A673 (cell line): Measurements from ENCODE around the gene BBS9. TPM values are rescaled to one million over a fixed set of nuclear protein-coding genes. Genes with fewer than 3 reads are reported as not detected.

Experiments
- BruUV-seq: library from RNA; stranded (reverse); fragments of 400-500 nt; replicated peaks from 2 replicates; lab custom pipeline; 2021; lab: Mats Ljungman, UMichigan
- CTCF ChIA-PET: fragments of 300-600 bp; sonication (Branson Sonifier 250); formaldehyde crosslinking; loops from one replicate; lab custom pipeline; 2022; ENCODE audit warnings: antibody characterized with exemption; lab: Charles Lee
- POLR2A ChIA-PET: fragments of 300-600 bp; sonication (Branson Sonifier 250); formaldehyde crosslinking; loops from one replicate; lab custom pipeline; 2022; ENCODE audit warnings: antibody characterized with exemption; ENCODE audit not compliant: low non-redundant PET; lab: Charles Lee
- DNase-seq: peaks from one replicate; pipeline ENCODE4 v3.0.0-alpha.2; 2015; ENCODE audit warnings: low spot score
- H3K27ac ChIP-seq: fragments of 200-600 bp; sonication (generic); 2 replicates; pipeline ENCODE4 v1.5.1; 2016; ENCODE audit warnings: mixed run types, low read depth, mild to moderate bottlenecking, mixed read lengths, antibody characterized with exemption, low read length; ENCODE audit not compliant: poor library complexity, severe bottlenecking
- H3K27me3 ChIP-seq: fragments of 200-600 bp; sonication (generic); replicated peaks from 2 replicates; pipeline ENCODE4 v1.6.1; 2017; ENCODE audit warnings: mixed run types, low read depth, mild to moderate bottlenecking, mixed read lengths, antibody characterized with exemption, low read length; ENCODE audit not compliant: insufficient read depth, poor library complexity
- H3K36me3 ChIP-seq: fragments of 200-600 bp; sonication (generic); 2 replicates; pipeline ENCODE4 v1.6.1; 2016; ENCODE audit warnings: mixed run types, mild to moderate bottlenecking, mixed read lengths, antibody characterized with exemption, low read length; ENCODE audit not compliant: insufficient read depth, poor library complexity, severe bottlenecking
- H3K4me1 ChIP-seq: fragments of 200-600 bp; sonication (generic); 2 replicates; pipeline ENCODE4 v1.6.1; 2017; ENCODE audit warnings: mixed run types, mild to moderate bottlenecking, mixed read lengths, antibody characterized with exemption, low read length; ENCODE audit not compliant: insufficient read depth, poor library complexity, severe bottlenecking
- H3K4me3 ChIP-seq: fragments of 200-600 bp; sonication (generic); 2 replicates; pipeline ENCODE4 v1.5.1; 2016; ENCODE audit warnings: low read depth, mixed run types, mild to moderate bottlenecking, mixed read lengths, low read length; ENCODE audit not compliant: poor library complexity, severe bottlenecking
- H3K9me3 ChIP-seq: fragments of 200-600 bp; sonication (generic); 2 replicates; pipeline ENCODE4 v1.6.1; 2016; ENCODE audit warnings: mixed run types, low read depth, mild to moderate bottlenecking, mixed read lengths, antibody characterized with exemption, low read length; ENCODE audit not compliant: poor library complexity, severe bottlenecking
- CTCF ChIP-seq: fragments of 300-800, 200-600 bp; sonication (generic); conservative IDR thresholded peaks from 2 replicates; pipeline ENCODE4 v1.5.1; 2017; ENCODE audit warnings: low read depth, mild to moderate bottlenecking, antibody characterized with exemption, low read length, moderate library complexity, mixed read lengths
- EZH2 ChIP-seq: fragments of 200-600 bp; sonication (generic); IDR thresholded peaks from 2 replicates; pipeline ENCODE4 v1.6.1; 2017; ENCODE audit warnings: borderline replicate concordance, low read depth, mild to moderate bottlenecking, mixed read lengths, antibody characterized with exemption, low read length; ENCODE audit not compliant: poor library complexity, severe bottlenecking
- intact Hi-C: fragments of 100-400 bp; cut with micrococcal nuclease; formaldehyde crosslinking; loops from one replicate; pipeline ENCODE4 v1.10.0; 2022; ENCODE audit not compliant: unreplicated experiment
- total RNA-seq: library from RNA; stranded (reverse); gene quantifications from 2 replicates; pipeline ENCODE4 v1.2.3, GENCODE V29; 2021

Gene BBS9
- total RNA-seq, 1 experiment from 2014 or later: 9.4 TPM

GRCh38 chr7:33537104-33537477, 407.7 kb downstream of the BBS9 start:
- no peaks in the 10 kb centered on the region for H3K4me1 ChIP-seq
- TF ChIP-seq CTCF (no peak), EZH2 (no peak)
- no peak overlapping the region for H3K4me3 ChIP-seq
- no peak overlapping the region for H3K27ac ChIP-seq
- no peaks in the 10 kb centered on the region for H3K36me3 ChIP-seq
- intact Hi-C loops: no loop called here
- no peak for DNase-seq
- H3K27me3 ChIP-seq: no peaks in the 10 kb centered on the region
- CTCF ChIA-PET: no interaction called here
- POLR2A ChIA-PET: no interaction called here
- BruUV-seq: no TSS peak
- H3K9me3 ChIP-seq: peaks cover 8% of the 10 kb centered on the region

GRCh38 chr7:33539198-33539597, 409.8 kb downstream of the BBS9 start:
- intact Hi-C loops: no loop called here
- H3K9me3 ChIP-seq: peaks cover 8% of the 10 kb centered on the region
- H3K4me1 ChIP-seq: no peaks in the 10 kb centered on the region
- ChIA-PET POLR2A (no interaction called here), CTCF (no interaction called here)
- no peak overlapping the region for H3K4me3 ChIP-seq
- no TSS peak for BruUV-seq
- DNase-seq: no peak
- TF ChIP-seq CTCF (no peak), EZH2 (no peak)
- no peaks in the 10 kb centered on the region for H3K27me3 ChIP-seq
- no peaks in the 10 kb centered on the region for H3K36me3 ChIP-seq
- H3K27ac ChIP-seq: no peak overlapping the region

- POLR2A ChIA-PET: no interaction called here
- no peak overlapping the region for H3K4me3 ChIP-seq
- TF ChIP-seq CTCF (no peak), EZH2 (no peak)
- H3K9me3 ChIP-seq: peaks cover 8% of the 10 kb centered on the region
- no peaks in the 10 kb centered on the region for H3K27me3 ChIP-seq
- no peaks in the 10 kb centered on the region for H3K36me3 ChIP-seq
- DNase-seq: peak; percentile 30
- no peaks in the 10 kb centered on the region for H3K4me1 ChIP-seq
- no peak overlapping the region for H3K27ac ChIP-seq
- BruUV-seq: no TSS peak
- intact Hi-C loops: no loop called here
- CTCF ChIA-PET: no interaction called here
These were observed 410.5 kb downstream of the BBS9 start for GRCh38 chr7:33539659-33540400.
